ENCODE measurements around the gene FRMD6.
A peak's percentile ranks its signal among the peaks of the same experiment; 100 is the strongest.
"Not testable (repeated sequence)": the region's sequence is repeated elsewhere in the genome, so short reads cannot be mapped to it uniquely, and the experiment has no call there.

Gene FRMD6

GRCh38 chr14:51726166-51726899, 74.6 kb downstream of the FRMD6 start:
- no peak for DNase-seq

GRCh38 chr14:51727526-51727925, 75.8 kb downstream of the FRMD6 start:
- no peak for DNase-seq

- DNase-seq = no peak
Measured at GRCh38 chr14:51730098-51730497, 78.4 kb downstream of the FRMD6 start.

GRCh38 chr14:51730684-51731083, 79.0 kb downstream of the FRMD6 start:
- no peak for DNase-seq

GRCh38 chr14:51732494-51733112, 80.9 kb downstream of the FRMD6 start:
- DNase-seq = no peak

GRCh38 chr14:51733147-51733546, 81.4 kb downstream of the FRMD6 start:
- DNase-seq = no peak

GRCh38 chr14:51735851-51736250, 84.1 kb downstream of the FRMD6 start:
- DNase-seq = no peak

- peak in 1 of 2 experiments; percentile 16 for DNase-seq
Measured at GRCh38 chr14:51738754-51739153, 87.0 kb downstream of the FRMD6 start.

- no peak for DNase-seq
Measured at GRCh38 chr14:51743588-51744000, 91.9 kb downstream of the FRMD6 start.

- DNase-seq = no peak
Measured at GRCh38 chr14:51744372-51745130, 92.8 kb downstream of the FRMD6 start.

- not testable (repeated sequence) for DNase-seq
Measured at GRCh38 chr14:51746823-51747222, 95.1 kb downstream of the FRMD6 start.

- DNase-seq = peak; percentile 1 to 24
Measured at GRCh38 chr14:51750542-51750941, 98.8 kb downstream of the FRMD6 start.

- peak; percentile 15 to 31 for DNase-seq
Measured at GRCh38 chr14:51751611-51752345, 100.1 kb downstream of the FRMD6 start.

GRCh38 chr14:51757756-51758155, 106.0 kb downstream of the FRMD6 start:
- DNase-seq = not testable (repeated sequence)

- no peak for DNase-seq
Measured at GRCh38 chr14:51759950-51760349, 108.2 kb downstream of the FRMD6 start.

GRCh38 chr14:51765726-51766125, 114.0 kb downstream of the FRMD6 start:
- not testable (repeated sequence) for DNase-seq

GRCh38 chr14:51766586-51766985, 114.9 kb downstream of the FRMD6 start:
- not testable (repeated sequence) for DNase-seq

GRCh38 chr14:51769261-51769660, 117.6 kb downstream of the FRMD6 start:
- DNase-seq = not testable (repeated sequence)

- DNase-seq = peak; percentile 5 to 42
Measured at GRCh38 chr14:51774209-51774608, 122.5 kb downstream of the FRMD6 start.

GRCh38 chr14:51776102-51776894, 124.6 kb downstream of the FRMD6 start:
- peak; percentile 41 to 64 for DNase-seq

- DNase-seq = peak; percentile 54 to 83
Measured at GRCh38 chr14:51780006-51780692, 128.4 kb downstream of the FRMD6 start.

Measured in NCI-H526 (cell line).